Muscle layer of colon (tissue), 2 donors: ENCODE measurements around the gene SLC16A6.
"Not testable (repeated sequence)": the region's sequence is repeated elsewhere in the genome, so short reads cannot be mapped to it uniquely, and the experiment has no call there.

Experiments
- H3K27ac ChIP-seq: one replicate; pipeline ENCODE4 v1.7.0; 2013; ENCODE audit warnings: low read depth, mild to moderate bottlenecking, low read length, moderate library complexity
- H3K27me3 ChIP-seq, 2 donors: one replicate each; pipeline ENCODE4 v1.7.0; 2013; ENCODE audit warnings: low read length in 2 of 2, mild to moderate bottlenecking in 2 of 2; ENCODE audit not compliant: insufficient read depth in 2 of 2, control insufficient read depth in 1 of 2
- H3K36me3 ChIP-seq: one replicate; pipeline ENCODE4 v1.7.0; 2013; ENCODE audit warnings: mild to moderate bottlenecking, low read length; ENCODE audit not compliant: insufficient read depth
- H3K4me1 ChIP-seq: one replicate; pipeline ENCODE4 v1.7.0; 2013; ENCODE audit warnings: mild to moderate bottlenecking, low read length; ENCODE audit not compliant: insufficient read depth
- H3K4me3 ChIP-seq, 2 donors: one replicate each; pipeline ENCODE4 v1.7.0; 2013; ENCODE audit warnings: low read length in 2 of 2, low read depth in 1 of 2, mild to moderate bottlenecking in 1 of 2, moderate library complexity in 1 of 2
- H3K9ac ChIP-seq: one replicate; pipeline ENCODE4 v1.7.0; 2013; ENCODE audit warnings: low read length
- H3K9me3 ChIP-seq: one replicate; pipeline ENCODE4 v1.7.0; 2013; ENCODE audit warnings: mild to moderate bottlenecking, low read length
- donor health status: abdominal sarcoma.
- donor health status: Adenocarcinoma of cecum.

The SLC16A6 gene

DNA sequence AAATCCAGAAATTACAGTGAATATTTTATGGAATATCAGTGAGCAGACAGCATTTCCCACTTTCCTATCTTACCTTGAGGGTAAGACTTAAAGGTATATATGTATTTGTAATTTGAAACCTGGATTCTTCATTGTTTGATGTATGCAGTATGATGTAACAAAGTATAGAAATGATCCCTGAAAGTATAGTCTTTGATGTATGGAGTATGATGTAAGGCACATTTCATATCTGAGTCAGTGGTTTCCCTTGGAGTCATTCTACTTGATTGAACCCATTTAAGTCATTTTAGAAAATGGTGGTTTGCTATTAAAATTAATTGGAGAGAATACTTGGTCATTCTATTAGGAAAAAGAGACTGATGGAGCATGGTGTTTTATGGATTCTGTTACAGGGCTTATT, 33.0 kb downstream of the SLC16A6 start:
- Histone ChIP-seq H3K27ac (no peak overlapping the region), H3K36me3 (peaks cover 26% of the 10 kb centered on the region), H3K9ac (no peak overlapping the region), H3K9me3 (no peaks in the 10 kb centered on the region), H3K27me3 (no peaks in the 10 kb centered on the region), H3K4me3 (no peak overlapping the region), H3K4me1 (no peaks in the 10 kb centered on the region)

DNA sequence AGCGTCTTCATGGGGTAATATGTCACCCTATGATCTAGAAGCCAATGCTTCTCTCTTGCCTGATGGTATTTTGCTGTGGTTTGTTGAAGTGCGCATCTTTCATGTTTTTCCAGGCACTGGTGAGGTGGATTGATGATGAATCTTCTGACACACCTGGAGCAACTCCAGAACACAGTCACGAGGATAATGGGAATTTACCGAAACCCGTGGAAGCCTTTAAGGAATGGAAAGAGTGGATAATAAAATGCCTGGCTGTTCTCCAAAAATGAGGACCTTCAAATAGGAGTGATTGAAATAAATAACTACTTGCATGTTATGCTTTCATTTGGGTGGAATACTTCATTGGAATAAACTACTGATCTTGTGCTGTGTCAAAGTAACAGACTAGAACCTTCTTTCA, 34.2 kb downstream of the SLC16A6 start:
- not testable (repeated sequence) for H3K9ac ChIP-seq, H3K4me1 ChIP-seq, H3K9me3 ChIP-seq, H3K27ac ChIP-seq, H3K27me3 ChIP-seq, H3K4me3 ChIP-seq
- H3K36me3 ChIP-seq, result peaks cover 38% of the 10 kb centered on the region

- Histone ChIP-seq H3K4me3 (no peak overlapping the region), H3K4me1 (no peaks in the 10 kb centered on the region), H3K36me3 (peaks cover 44% of the 10 kb centered on the region), H3K27ac (no peak overlapping the region), H3K9ac (no peak overlapping the region), H3K9me3 (no peaks in the 10 kb centered on the region), H3K27me3 (no peaks in the 10 kb centered on the region)
These were observed 35.0 kb downstream of the SLC16A6 start for GRCh38 chr17:68255731-68256538.

DNA sequence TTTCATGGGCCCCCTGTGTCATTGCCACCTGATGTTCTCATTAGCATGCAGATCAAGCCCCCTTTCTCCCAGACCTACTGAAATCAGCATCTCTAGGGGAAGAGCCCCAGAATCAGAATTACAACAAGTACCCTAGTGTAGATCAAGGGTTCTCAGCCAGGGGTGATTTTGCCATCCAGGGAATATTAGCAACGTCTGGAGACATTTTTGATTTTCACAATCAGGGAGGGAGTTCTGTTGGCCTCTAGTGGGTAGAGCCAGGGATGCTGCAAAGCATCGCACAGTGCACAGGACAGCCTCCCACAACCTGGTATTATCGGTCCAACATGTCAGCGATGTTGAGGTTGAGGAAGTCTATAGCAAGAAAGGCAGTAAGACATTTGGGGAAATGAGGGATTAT, 35.8 kb downstream of the SLC16A6 start:
- no peaks in the 10 kb centered on the region for H3K4me1 ChIP-seq
- no peak overlapping the region for H3K4me3 ChIP-seq
- H3K27ac ChIP-seq, result no peak overlapping the region
- H3K9me3 ChIP-seq, result no peaks in the 10 kb centered on the region
- no peak overlapping the region for H3K9ac ChIP-seq
- no peaks in the 10 kb centered on the region for H3K27me3 ChIP-seq
- H3K36me3 ChIP-seq, result peaks cover 44% of the 10 kb centered on the region

GRCh38 chr17:68253426-68253825, 37.5 kb downstream of the SLC16A6 start:
- H3K27ac ChIP-seq, H3K9ac ChIP-seq, H3K9me3 ChIP-seq, H3K4me3 ChIP-seq, H3K27me3 ChIP-seq, H3K4me1 ChIP-seq: not testable (repeated sequence)
- H3K36me3 ChIP-seq, result peaks cover 44% of the 10 kb centered on the region

DNA sequence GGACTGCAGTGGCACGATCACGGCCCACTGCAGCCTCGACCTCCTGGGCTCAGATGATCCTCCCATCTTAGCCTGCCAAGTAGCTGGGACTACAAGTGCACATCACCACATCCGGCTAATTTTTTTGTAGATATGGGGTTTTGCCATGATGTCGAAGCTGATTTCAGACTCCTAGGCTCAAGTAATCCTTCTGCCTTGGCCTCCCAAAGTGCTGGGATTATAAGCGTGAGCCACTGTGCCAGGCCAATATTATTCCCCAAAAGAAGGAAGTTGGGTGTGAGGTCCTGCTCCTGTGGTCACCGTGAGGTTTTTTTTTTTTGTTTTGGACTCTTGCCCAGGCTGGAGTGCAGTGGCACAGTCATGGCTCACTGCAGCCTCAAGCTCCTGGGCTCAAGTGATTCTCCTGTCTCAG, 41.6 kb downstream of the SLC16A6 start:
- Histone ChIP-seq H3K9ac (no peak overlapping the region), H3K36me3 (peaks cover 28% of the 10 kb centered on the region), H3K9me3 (no peaks in the 10 kb centered on the region), H3K27me3 (no peaks in the 10 kb centered on the region), H3K27ac (peak overlapping the region; percentile 98), H3K4me1 (peaks cover 7% of the 10 kb centered on the region), H3K4me3 (no peak overlapping the region)

GRCh38 chr17:68248891-68249290, 42.0 kb downstream of the SLC16A6 start:
- peak overlapping the region; percentile 64 for H3K9ac ChIP-seq
- peak overlapping the region in 1 of 2 donors; percentile 71 for H3K4me3 ChIP-seq
- peaks cover 23% of the 10 kb centered on the region for H3K36me3 ChIP-seq
- H3K9me3 ChIP-seq, result no peaks in the 10 kb centered on the region
- H3K27me3 ChIP-seq, result no peaks in the 10 kb centered on the region
- H3K4me1 ChIP-seq, result peaks cover 7% of the 10 kb centered on the region
- peak overlapping the region; percentile 98 for H3K27ac ChIP-seq

DNA sequence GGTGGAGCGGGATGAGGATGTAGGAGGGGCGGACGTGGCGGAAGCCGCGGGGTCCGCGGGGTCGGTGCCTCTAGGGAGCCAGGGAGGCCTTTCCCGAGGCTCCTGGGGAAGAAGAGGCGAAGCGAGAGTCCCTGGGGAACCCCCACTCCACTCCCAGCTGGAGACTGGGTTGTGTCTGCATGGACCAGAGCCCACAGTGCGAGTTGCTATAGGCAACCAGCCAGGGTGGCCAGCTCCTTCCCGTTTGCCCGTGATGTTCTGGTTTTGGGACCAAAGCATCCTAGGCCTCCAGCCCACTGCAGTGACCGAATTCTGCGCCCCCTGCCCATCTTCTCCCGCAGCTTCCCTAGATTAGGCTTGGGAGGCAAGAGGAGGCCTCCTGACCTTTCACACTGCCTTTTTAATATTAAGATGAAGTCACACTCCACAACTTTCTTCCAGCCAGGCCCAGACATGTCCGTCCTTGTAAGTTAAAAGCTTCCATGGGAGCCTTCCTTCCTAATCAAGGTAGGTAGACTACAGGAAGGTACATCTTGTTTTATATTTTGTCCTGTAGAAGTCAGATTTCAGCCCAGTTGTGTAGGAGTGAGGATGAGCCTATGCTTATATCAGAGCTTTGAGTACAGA, 42.6 kb downstream of the SLC16A6 start:
- H3K27me3 ChIP-seq, result no peaks in the 10 kb centered on the region

DNA sequence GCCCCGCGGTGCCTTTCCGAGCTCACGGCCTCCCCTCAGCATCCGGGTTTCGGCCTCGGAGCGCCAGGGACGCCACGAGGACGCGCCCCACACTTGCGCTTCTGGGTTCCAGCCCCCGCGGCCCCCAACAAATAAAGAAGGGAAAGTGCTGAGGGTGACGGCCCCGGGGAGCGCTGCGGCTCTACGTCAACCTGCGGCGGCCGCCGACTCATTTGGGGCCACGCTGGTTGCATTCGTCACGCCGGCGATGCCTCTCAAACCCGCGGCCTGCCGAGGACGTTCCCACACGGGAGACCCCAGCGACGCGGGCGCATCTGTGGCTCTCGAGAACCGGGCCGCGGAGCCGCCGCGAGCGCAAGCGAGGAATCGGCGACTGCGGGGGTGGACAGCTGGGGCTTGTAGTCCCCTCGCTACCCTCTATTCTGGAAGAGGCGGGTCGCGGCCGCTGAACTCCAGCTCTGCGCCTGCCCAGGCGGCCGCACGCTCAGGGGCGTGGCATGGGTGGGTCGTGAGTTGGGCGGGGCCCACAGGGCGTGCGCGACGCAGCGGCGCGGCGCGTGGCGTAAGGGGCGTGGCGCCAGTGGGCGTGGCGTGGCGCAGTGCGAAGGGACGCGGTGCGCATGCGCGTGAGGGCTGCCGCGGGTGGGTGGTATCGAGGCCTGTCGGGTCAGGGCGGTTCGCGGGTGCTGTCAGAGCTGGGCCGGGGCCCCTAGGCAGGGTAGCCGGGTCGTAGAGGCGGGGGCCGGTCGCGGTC, 43.3 kb downstream of the SLC16A6 start, which contains the start of gene AMZ2:
Gene AMZ2 (plus strand): TSS at position 599 of the 754 bp plus-strand sequence. CDS start 2,145 bp downstream, outside the sequence.
- peak within 1 kb of the TSS; percentile 64 for H3K9ac ChIP-seq
- peaks cover 7% of the 10 kb centered on the region for H3K4me1 ChIP-seq

More for the DNA sequence above, 42.6 kb downstream of the SLC16A6 start:
- peaks cover 21% of the 10 kb centered on the region for H3K36me3 ChIP-seq
- H3K9ac ChIP-seq, result peak overlapping the region; percentile 64
- H3K9me3 ChIP-seq, result no peaks in the 10 kb centered on the region
- peaks cover 7% of the 10 kb centered on the region for H3K4me1 ChIP-seq
- peak overlapping the region; percentile 71 to 88 for H3K4me3 ChIP-seq
- peak overlapping the region; percentile 98 for H3K27ac ChIP-seq

GRCh38 chr17:68246271-68247028, 44.5 kb downstream of the SLC16A6 start:
- Histone ChIP-seq H3K4me3 (peak overlapping the region in 1 of 2 donors; percentile 71), H3K27ac (no peak overlapping the region)

More for the DNA sequence above, 43.3 kb downstream of the SLC16A6 start, which contains the start of gene AMZ2:
- Histone ChIP-seq H3K4me3 (peak within 1 kb of the TSS; percentile 71 to 88), H3K9me3 (no peaks in the 10 kb centered on the region), H3K27me3 (no peaks in the 10 kb centered on the region), H3K36me3 (peaks cover 15% of the 10 kb centered on the region), H3K27ac (peak within 1 kb of the TSS; percentile 98)

More at GRCh38 chr17:68246271-68247028, 44.5 kb downstream of the SLC16A6 start:
- H3K9ac ChIP-seq, result no peak overlapping the region
- H3K27me3 ChIP-seq, result no peaks in the 10 kb centered on the region
- peaks cover 4% of the 10 kb centered on the region for H3K36me3 ChIP-seq
- peaks cover 7% of the 10 kb centered on the region for H3K4me1 ChIP-seq
- H3K9me3 ChIP-seq, result no peaks in the 10 kb centered on the region
